Stomach (tissue), 9 donors: ENCODE measurements around the gene NRIP1. TPM values are rescaled to one million over a fixed set of nuclear protein-coding genes. Genes with fewer than 3 reads are reported as not detected.

Experiments used
- DNase-seq, 2 donors: peaks; one replicate each; pipeline versions ENCODE4 v3.0.0 to v3.0.0-alpha.2; 2013 to 2019
- H3K27ac ChIP-seq, 5 donors: fragments of 200-600 bp in 4 of 5; sonication (generic) in 4 of 5; one replicate each; pipeline ENCODE4 v1.5.1; 2013 to 2019; ENCODE audit warnings: mild to moderate bottlenecking in 1 of 5, moderate library complexity in 1 of 5
- H3K27me3 ChIP-seq, 3 donors: fragments of 200-600 bp; sonication (generic); one replicate each; pipeline ENCODE4 v1.5.1; 2017 to 2019; ENCODE audit warnings: mixed run types in 1 of 3
- H3K36me3 ChIP-seq, 4 donors: fragments of 200-600 bp; sonication (generic); 1 replicate in 3 of 4; 2 replicates in 1 of 4; pipeline ENCODE4 v1.5.1; 2016 to 2019
- H3K4me1 ChIP-seq, 4 donors: fragments of 200-600 bp; sonication (generic); one replicate each; pipeline ENCODE4 v1.5.1; 2016 to 2019
- H3K4me3 ChIP-seq, 4 donors: fragments of 200-600 bp; sonication (generic) in 3 of 4; one replicate each; pipeline ENCODE4 v1.5.1; 2016 to 2019; ENCODE audit warnings: mild to moderate bottlenecking in 1 of 4
- H3K9me3 ChIP-seq, 4 donors: fragments of 200-600 bp; sonication (generic); one replicate each; pipeline ENCODE4 v1.5.1; 2016 to 2019
- EP300 ChIP-seq: sonication (generic); formaldehyde crosslinking; IDR thresholded peaks from one replicate; pipeline ENCODE4 v1.6.1; 2017; ENCODE audit warnings: antibody characterized with exemption
- POLR2A ChIP-seq, 4 donors: fragments of 450-650 bp; IDR thresholded peaks; one replicate each; pipeline ENCODE4 v1.6.1; 2016; ENCODE audit warnings: antibody characterized with exemption in 4 of 4, control low read depth in 2 of 4, mild to moderate bottlenecking in 1 of 4, moderate library complexity in 1 of 4
- POLR2AphosphoS5 ChIP-seq, 3 donors: sonication (generic); formaldehyde crosslinking; IDR thresholded peaks; one replicate each; pipeline ENCODE4 v1.6.1; 2016; ENCODE audit warnings: antibody characterized with exemption in 3 of 3
- WGBS, 5 donors: extraction: QIAGEN DNeasy Blood & Tissue Kit in 3 of 5; methylation state at CpG; one replicate each; pipeline versions ENCODE4 v1.1.5 to v1.1.7; 2013 to 2018; 5-methylcytosine and 5-hydroxymethylcytosine counted together
- intact Hi-C: fragments of 100-400 bp; cut with DNase I; formaldehyde crosslinking; loops from one replicate; pipeline ENCODE4 v1.15.1; 2023; ENCODE audit warnings: low total_unique reads
- polyA plus RNA-seq, 3 donors: library from polyadenylated mRNA; stranded (reverse); fragments of 200-250 nt; gene quantifications; one replicate each; pipeline ENCODE4 v1.2.3, GENCODE V29; 2013
- total RNA-seq, 5 donors: library from RNA; depleted of rRNA; stranded (reverse); fragments of >200 nt; gene quantifications; one replicate each; pipeline versions ENCODE4 v1.1.0 to v1.2.3, GENCODE V29; 2014 to 2016
- TF ChIP-seq, protein P1 (sequence below), 7 experiments: fragments of 450-650 bp in 4 of 7; fragments of 200-600 bp in 3 of 7; sonication (generic) in 3 of 7; IDR thresholded peaks; one replicate each; pipeline ENCODE4 v1.5.1; 2016 to 2019; ENCODE audit warnings: antibody characterized with exemption in 7 of 7, control low read depth in 2 of 7, mild to moderate bottlenecking in 1 of 7
- donor health status: healthy with polysubstance abuse.
- donor health status: Bipolar disorder and iron deficiency.
- donor health status: healthy.

The NRIP1 gene
- total and polyA plus RNA-seq, 8 donors: 3.7 to 60.4 (median 17.4) TPM

DNA sequence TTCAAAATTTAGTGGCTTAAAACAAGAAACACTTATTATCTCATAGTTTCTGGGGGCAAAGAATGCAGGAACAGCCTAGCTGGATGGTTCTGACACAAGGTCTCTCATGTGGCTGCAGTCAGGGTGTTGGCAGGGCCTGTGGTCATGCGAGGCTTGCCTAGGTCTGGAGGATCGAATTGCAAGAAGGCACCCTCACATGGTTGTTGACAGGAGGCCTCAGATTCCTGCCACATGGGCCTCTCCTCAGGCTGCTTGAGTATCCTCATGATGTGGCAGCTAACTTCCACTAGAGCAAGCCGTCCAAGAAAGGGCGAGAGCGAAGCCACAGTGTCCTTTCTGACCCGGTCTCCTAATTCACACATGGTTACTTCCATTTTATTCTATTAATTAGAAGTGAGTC is 6.2 kb upstream of the NRIP1 start:
- TF ChIP-seq POLR2A (IDR thresholded peaks at IDR 0.05): no peak
- TF ChIP-seq POLR2AphosphoS5 (IDR thresholded peaks at IDR 0.05): no peak
- TF ChIP-seq EP300: no peak
- TF ChIP-seq, protein P1, sequence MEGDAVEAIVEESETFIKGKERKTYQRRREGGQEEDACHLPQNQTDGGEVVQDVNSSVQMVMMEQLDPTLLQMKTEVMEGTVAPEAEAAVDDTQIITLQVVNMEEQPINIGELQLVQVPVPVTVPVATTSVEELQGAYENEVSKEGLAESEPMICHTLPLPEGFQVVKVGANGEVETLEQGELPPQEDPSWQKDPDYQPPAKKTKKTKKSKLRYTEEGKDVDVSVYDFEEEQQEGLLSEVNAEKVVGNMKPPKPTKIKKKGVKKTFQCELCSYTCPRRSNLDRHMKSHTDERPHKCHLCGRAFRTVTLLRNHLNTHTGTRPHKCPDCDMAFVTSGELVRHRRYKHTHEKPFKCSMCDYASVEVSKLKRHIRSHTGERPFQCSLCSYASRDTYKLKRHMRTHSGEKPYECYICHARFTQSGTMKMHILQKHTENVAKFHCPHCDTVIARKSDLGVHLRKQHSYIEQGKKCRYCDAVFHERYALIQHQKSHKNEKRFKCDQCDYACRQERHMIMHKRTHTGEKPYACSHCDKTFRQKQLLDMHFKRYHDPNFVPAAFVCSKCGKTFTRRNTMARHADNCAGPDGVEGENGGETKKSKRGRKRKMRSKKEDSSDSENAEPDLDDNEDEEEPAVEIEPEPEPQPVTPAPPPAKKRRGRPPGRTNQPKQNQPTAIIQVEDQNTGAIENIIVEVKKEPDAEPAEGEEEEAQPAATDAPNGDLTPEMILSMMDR (IDR thresholded peaks at IDR 0.05): no peak

DNA sequence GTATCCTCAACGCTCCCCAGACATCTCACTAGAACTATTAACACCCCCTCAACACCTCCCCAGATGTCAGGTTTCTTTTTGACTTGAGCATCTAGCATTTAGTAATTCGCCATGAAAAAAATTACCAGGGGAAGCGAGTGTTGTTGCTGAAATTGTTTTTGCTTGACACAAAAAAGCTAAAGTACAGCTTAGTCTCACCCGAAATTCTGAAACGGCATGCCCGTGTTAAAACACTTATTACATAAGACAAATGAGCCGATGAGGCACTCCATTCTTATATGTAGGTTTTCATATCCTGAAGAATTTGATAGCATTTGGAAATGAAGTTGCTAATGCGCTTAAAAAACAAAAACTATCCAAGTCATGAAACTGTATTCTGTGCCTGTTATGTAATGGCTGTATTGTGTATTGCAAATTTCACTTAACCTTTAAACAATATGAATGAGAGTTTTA is 1.3 kb upstream of the NRIP1 start:
- Histone ChIP-seq H3K4me1 (peaks cover 13 to 34% (median 21%) of the 10 kb centered on the region in 4 donors), H3K36me3 (no peaks in the 10 kb centered on the region), H3K4me3 (peak overlapping the region; percentile 72 to 92 (median 88)), H3K27me3 (no peaks in the 10 kb centered on the region), H3K9me3 (no peaks in the 10 kb centered on the region), H3K27ac (peak overlapping the region; percentile 95 to 100 (median 98))
- DNase-seq: no peak
- intact Hi-C loops: no loop called here
- no peak for TF ChIP-seq EP300
- TF ChIP-seq POLR2AphosphoS5 (IDR thresholded peaks at IDR 0.05): no peak
- TF ChIP-seq POLR2A (IDR thresholded peaks at IDR 0.05): no peak
- TF ChIP-seq, protein P1 (IDR thresholded peaks at IDR 0.05): no peak
- 1 to 3% (median 2%) methylated on average over 8 of the region's 8 CpGs for WGBS, 5 donors

More for the DNA sequence above, 6.2 kb upstream of the NRIP1 start:
- peaks cover 0 to 7% (median 0%) of the 10 kb centered on the region in 4 donors for H3K4me1 ChIP-seq
- DNase-seq: no peak
- WGBS, 5 donors: 83 to 93% (median 91%) methylated on average over 6 of the region's 6 CpGs
- H3K9me3 ChIP-seq: no peaks in the 10 kb centered on the region
- no peaks in the 10 kb centered on the region for H3K27me3 ChIP-seq
- H3K36me3 ChIP-seq: no peaks in the 10 kb centered on the region
- H3K27ac ChIP-seq: no peak overlapping the region
- intact Hi-C loops: no loop called here
- no peak overlapping the region for H3K4me3 ChIP-seq

DNA sequence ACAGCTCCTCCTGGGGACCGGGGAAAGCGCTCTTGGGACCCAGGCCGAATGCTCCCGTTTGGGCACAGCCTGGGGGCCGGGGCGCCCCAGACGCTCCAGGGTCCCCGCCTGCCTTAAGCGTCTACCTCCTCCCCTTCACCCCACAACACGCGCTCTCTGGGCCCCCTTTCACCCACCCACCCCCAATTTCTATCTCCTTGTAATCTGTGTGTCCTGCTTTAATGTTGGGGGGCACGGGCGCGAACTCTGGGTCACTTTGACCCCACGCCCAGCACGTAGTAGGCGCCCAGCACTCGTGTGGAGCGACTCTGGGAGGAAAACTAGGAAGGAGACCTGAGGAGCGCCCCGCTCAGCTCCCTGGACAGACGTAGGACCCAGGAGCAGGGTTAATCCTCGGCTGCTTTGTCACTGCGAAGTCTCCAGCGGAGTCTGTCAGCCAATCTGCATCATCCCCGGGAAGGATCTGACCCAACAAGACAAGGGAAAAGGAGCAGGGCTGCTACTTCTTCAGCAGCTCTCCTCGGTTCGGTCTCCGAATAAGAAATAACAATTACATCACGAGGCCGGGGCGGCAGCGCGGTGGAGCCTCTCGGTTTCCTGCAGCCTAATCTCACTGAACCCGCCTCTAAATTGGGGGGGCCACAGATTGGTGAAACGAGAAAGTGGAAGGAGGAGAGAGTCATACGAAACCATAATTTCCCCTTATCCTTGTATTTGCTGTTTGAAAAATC is 757 bp upstream of the NRIP1 start:
- Histone ChIP-seq H3K9me3 (no peaks in the 10 kb centered on the region), H3K4me1 (peaks cover 13 to 40% (median 27%) of the 10 kb centered on the region in 4 donors), H3K4me3 (peak overlapping the region; percentile 72 to 92 (median 88)), H3K27ac (peak overlapping the region; percentile 95 to 100 (median 98)), H3K36me3 (no peaks in the 10 kb centered on the region), H3K27me3 (no peaks in the 10 kb centered on the region)
- WGBS, 5 donors: 0 to 2% (median 0%) methylated on average over 27 to 38 of the region's 38 CpGs
- TF ChIP-seq POLR2A (IDR thresholded peaks at IDR 0.05): no peak
- TF ChIP-seq POLR2AphosphoS5 (IDR thresholded peaks at IDR 0.05): peak; percentile 59 to 82 (median 82)
- TF ChIP-seq, protein P1 (IDR thresholded peaks at IDR 0.05): no peak
- no peak for TF ChIP-seq EP300
- intact Hi-C loops: no loop called here
- peak; percentile 68 to 92 for DNase-seq

GRCh38 chr21:15063814-15064575 is 805 bp downstream of the NRIP1 start:
- 0 to 2% (median 1%) methylated on average over 13 to 58 of the region's 58 CpGs for WGBS, 5 donors
- Histone ChIP-seq H3K36me3 (no peaks in the 10 kb centered on the region), H3K9me3 (no peaks in the 10 kb centered on the region), H3K27me3 (no peaks in the 10 kb centered on the region), H3K27ac (peak overlapping the region; percentile 95 to 100 (median 98)), H3K4me1 (peaks cover 17 to 54% (median 36%) of the 10 kb centered on the region in 4 donors), H3K4me3 (peak overlapping the region; percentile 72 to 92 (median 88))
- intact Hi-C loops: loop anchor here (5.0 kb wide), 1 partner anchor 418 kb away; no protein-coding TSS in a partner anchor
- TF ChIP-seq EP300: no peak
- no peak for TF ChIP-seq POLR2A (IDR thresholded peaks at IDR 0.05)
- TF ChIP-seq, protein P1 (IDR thresholded peaks at IDR 0.05): no peak
- no peak for TF ChIP-seq POLR2AphosphoS5 (IDR thresholded peaks at IDR 0.05)
- peak; percentile 65 to 80 for DNase-seq
